Activated CD4-positive, alpha-beta T cell treated with anti-CD3 and anti-CD28 coated beads, Interleukin-2, amount 10 ng/mL, durations not matched to agents 7 days and 5 days (primary cell): ENCODE data around the gene PMPCA. TPM values are rescaled to one million over a fixed set of nuclear protein-coding genes. Genes with fewer than 3 reads are reported as not detected.

ENCODE experiments used
- CTCF ChIA-PET: fragments of 350-600 bp; sonication (Branson Sonifier 250); formaldehyde crosslinking; loops from one replicate; lab custom pipeline; 2021; ENCODE audit warnings: antibody characterized with exemption; lab: Charles Lee
- POLR2A ChIA-PET: fragments of 350-600 bp; sonication (Branson Sonifier 250); formaldehyde crosslinking; loops from one replicate; lab custom pipeline; 2021; ENCODE audit warnings: antibody characterized with exemption; lab: Charles Lee
- DNase-seq: peaks from one replicate; pipeline ENCODE4 v3.0.0-alpha.2; 2020
- H3K27ac Mint-ChIP-seq: one replicate; pipeline ENCODE4 v1.8.0; 2021; ENCODE audit warnings: mild to moderate bottlenecking, moderate library complexity, mixed read lengths
- H3K27me3 Mint-ChIP-seq: one replicate; pipeline ENCODE4 v1.8.0; 2021; ENCODE audit warnings: mixed read lengths
- H3K36me3 Mint-ChIP-seq: one replicate; pipeline ENCODE4 v1.8.0; 2021; ENCODE audit warnings: low read depth, mixed read lengths
- H3K4me1 Mint-ChIP-seq: one replicate; pipeline ENCODE4 v1.8.0; 2021; ENCODE audit warnings: mixed read lengths
- H3K4me3 Mint-ChIP-seq: one replicate; pipeline ENCODE4 v1.8.0; 2021; ENCODE audit warnings: mild to moderate bottlenecking, moderate library complexity, mixed read lengths
- H3K9me3 Mint-ChIP-seq: one replicate; pipeline ENCODE4 v1.8.0; 2021; ENCODE audit warnings: mixed read lengths
- total RNA-seq, 2 experiments: library from RNA; stranded (reverse); gene quantifications; one replicate each; pipeline ENCODE4 v1.2.3, GENCODE V29; 2021

The PMPCA gene
- total RNA-seq, 2 experiments from 2014 or later, result 52.9 to 58.8 TPM

GRCh38 chr9:136466155-136466541, 55.7 kb downstream of the PMPCA start:
- H3K27me3 Mint-ChIP-seq, result no peaks in the 10 kb centered on the region
- POLR2A ChIA-PET, result no interaction called here
- no peaks in the 10 kb centered on the region for H3K4me1 Mint-ChIP-seq
- no peak overlapping the region for H3K27ac Mint-ChIP-seq
- H3K4me3 Mint-ChIP-seq, result no peak overlapping the region
- CTCF ChIA-PET, result no interaction called here
- DNase-seq, result no peak
- peaks cover 36% of the 10 kb centered on the region for H3K36me3 Mint-ChIP-seq
- no peaks in the 10 kb centered on the region for H3K9me3 Mint-ChIP-seq

GRCh38 chr9:136467766-136468165, 57.3 kb downstream of the PMPCA start:
- no peak overlapping the region for H3K27ac Mint-ChIP-seq
- H3K27me3 Mint-ChIP-seq, result no peaks in the 10 kb centered on the region
- no peak for DNase-seq
- no peak overlapping the region for H3K4me3 Mint-ChIP-seq
- ChIA-PET POLR2A (no interaction called here), CTCF (no interaction called here)
- H3K4me1 Mint-ChIP-seq, result no peaks in the 10 kb centered on the region
- H3K36me3 Mint-ChIP-seq, result peaks cover 32% of the 10 kb centered on the region
- no peaks in the 10 kb centered on the region for H3K9me3 Mint-ChIP-seq

- H3K27me3 Mint-ChIP-seq, result no peaks in the 10 kb centered on the region
- no peaks in the 10 kb centered on the region for H3K4me1 Mint-ChIP-seq
- H3K27ac Mint-ChIP-seq, result no peak overlapping the region
- peaks cover 33% of the 10 kb centered on the region for H3K36me3 Mint-ChIP-seq
- ChIA-PET POLR2A (no interaction called here), CTCF (interaction anchor here (1.2 to 1.4 kb wide), 4 partner anchors 10 to 32 kb away, joined by 3 to 5 read pairs (median 3); no protein-coding TSS in a partner anchor)
- H3K4me3 Mint-ChIP-seq, result no peak overlapping the region
- H3K9me3 Mint-ChIP-seq, result no peaks in the 10 kb centered on the region
- DNase-seq, result no peak
These were observed 59.9 kb downstream of the PMPCA start for GRCh38 chr9:136470356-136470755.

- Mint-ChIP-seq H3K27me3 (no peaks in the 10 kb centered on the region), H3K4me3 (no peak overlapping the region), H3K9me3 (no peaks in the 10 kb centered on the region), H3K4me1 (no peaks in the 10 kb centered on the region), H3K27ac (no peak overlapping the region), H3K36me3 (peaks cover 36% of the 10 kb centered on the region)
- ChIA-PET CTCF (interaction anchor here (1.2 to 1.4 kb wide), 3 partner anchors 10 to 32 kb away, joined by 3 to 5 read pairs (median 3); no protein-coding TSS in a partner anchor), POLR2A (no interaction called here)
- no peak for DNase-seq
These were observed 60.5 kb downstream of the PMPCA start for GRCh38 chr9:136470792-136471469.

- POLR2A ChIA-PET, result no interaction called here
- CTCF ChIA-PET, result interaction anchor here (1.0 to 1.2 kb wide), 3 partner anchors 14 to 33 kb away, joined by 3 read pairs; no protein-coding TSS in a partner anchor
- no peak for DNase-seq
- no peaks in the 10 kb centered on the region for H3K27me3 Mint-ChIP-seq
- no peaks in the 10 kb centered on the region for H3K9me3 Mint-ChIP-seq
- no peaks in the 10 kb centered on the region for H3K4me1 Mint-ChIP-seq
- no peak overlapping the region for H3K27ac Mint-ChIP-seq
- no peak overlapping the region for H3K4me3 Mint-ChIP-seq
- H3K36me3 Mint-ChIP-seq, result peaks cover 33% of the 10 kb centered on the region
These were observed 61.5 kb downstream of the PMPCA start for GRCh38 chr9:136471802-136472487.

GRCh38 chr9:136472640-136473353, 62.3 kb downstream of the PMPCA start:
- ChIA-PET POLR2A (no interaction called here), CTCF (interaction anchor here (1.0 to 1.1 kb wide), 2 partner anchors 15 to 23 kb away, joined by 3 read pairs; no protein-coding TSS in a partner anchor)
- Mint-ChIP-seq H3K4me1 (no peaks in the 10 kb centered on the region), H3K36me3 (peaks cover 39% of the 10 kb centered on the region), H3K9me3 (no peaks in the 10 kb centered on the region), H3K27ac (no peak overlapping the region), H3K4me3 (no peak overlapping the region), H3K27me3 (no peaks in the 10 kb centered on the region)
- no peak for DNase-seq

GRCh38 chr9:136473354-136473721, 62.9 kb downstream of the PMPCA start:
- Mint-ChIP-seq H3K27ac (no peak overlapping the region), H3K4me3 (no peak overlapping the region), H3K9me3 (no peaks in the 10 kb centered on the region), H3K4me1 (no peaks in the 10 kb centered on the region), H3K36me3 (peaks cover 40% of the 10 kb centered on the region), H3K27me3 (no peaks in the 10 kb centered on the region)
- ChIA-PET POLR2A (no interaction called here), CTCF (no interaction called here)
- DNase-seq, result no peak

Other genes starting within 250 kb of the PMPCA start
- not detected for gene LHX3, start 205.5 kb upstream of the PMPCA start, total RNA-seq
- gene QSOX2, start 164.8 kb upstream of the PMPCA start, total RNA-seq, result 10 to 100 TPM; 13.7 to 14.0 TPM
- not detected for gene CCDC187, start 106.6 kb upstream of the PMPCA start, total RNA-seq
- 1 to 10 TPM; 2.7 to 2.9 TPM for gene GPSM1, start 83.1 kb upstream of the PMPCA start, total RNA-seq
- 10 to 100 TPM; 13.1 to 14.6 TPM for gene DNLZ, start 46.9 kb upstream of the PMPCA start, total RNA-seq
- gene CARD9, start 37.0 kb upstream of the PMPCA start, total RNA-seq, result under 1 TPM; 0.44 to 0.69 TPM
- gene SNAPC4, start 10.5 kb upstream of the PMPCA start, total RNA-seq, result 10 to 100 TPM in 1 of 2 experiments, 1 to 10 TPM in 1; 9.4 to 10.8 TPM
- 10 to 100 TPM; 59.2 to 62.3 TPM for gene ENTR1, start within 50 bp of the PMPCA start, total RNA-seq
- gene INPP5E, start 29.2 kb downstream of the PMPCA start, total RNA-seq, result 10 to 100 TPM; 16.5 to 18.5 TPM
- gene SEC16A, start 72.4 kb downstream of the PMPCA start, total RNA-seq, result 10 to 100 TPM; 72.1 to 74.5 TPM
- gene NOTCH1, start 135.4 kb downstream of the PMPCA start, total RNA-seq, result 10 to 100 TPM; 73.6 to 74.4 TPM